Measurements from ENCODE around the gene SIK3. TPM values are rescaled to one million over a fixed set of nuclear protein-coding genes. Genes with fewer than 3 reads are reported as not detected.

The SIK3 gene
- total RNA-seq: 10 to 100 TPM; 45.0 to 70.2 (median 48.8) TPM

GRCh38 chr11:117098269-117099232, at the start of gene SIK3:
SIK3 (minus strand) TSS chr11:117098428; CDS start chr11:117098415, 13 bp downstream.
- Histone ChIP-seq H3K27me3 (no peaks in the 10 kb centered on the region), H3K36me3 (no peaks in the 10 kb centered on the region), H3K27ac (peak within 1 kb of the TSS; percentile 94 to 99 (median 98)), H3K4me3 (peak within 1 kb of the TSS; percentile 77 to 90 (median 84)), H3K4me1 (peaks cover 0 to 46% (median 28%) of the 10 kb centered on the region in 4 donors), H3K9me3 (no peaks in the 10 kb centered on the region)
- peak; percentile 86 to 89 for DNase-seq (ENCODE audit: low spot score in 2 of 2)
- WGBS, 2 donors: 1 to 2% methylated on average over 15 to 46 of the region's 78 CpGs
- TF ChIP-seq EP300 (IDR thresholded peaks at IDR 0.05) (peak; percentile 93 to 95), CTCF (IDR thresholded peaks at IDR 0.05) (peak; percentile 40 to 90 (median 68)), POLR2A (IDR thresholded peaks at IDR 0.05) (peak; percentile 37 to 81)

GRCh38 chr11:117146521-117146920, 48.3 kb upstream of the SIK3 start:
- WGBS, 2 donors: 54 to 61% methylated on average over 10 of the region's 10 CpGs
- peaks cover 0 to 14% (median 0%) of the 10 kb centered on the region in 3 donors for H3K36me3 ChIP-seq

GRCh38 chr11:117145393-117145761, 47.1 kb upstream of the SIK3 start:
- H3K4me1 ChIP-seq: peaks cover 0 to 44% (median 28%) of the 10 kb centered on the region in 4 donors
- TF ChIP-seq POLR2A (IDR thresholded peaks at IDR 0.05) (no peak), CTCF (IDR thresholded peaks at IDR 0.05) (no peak), EP300 (IDR thresholded peaks at IDR 0.05) (no peak)
- WGBS, 2 donors: 1 to 4% methylated on average over 5 of the region's 5 CpGs
- H3K4me3 ChIP-seq: peak overlapping the region; percentile 83 to 92 (median 88)
- DNase-seq (ENCODE audit: low spot score in 2 of 2): no peak
- peak overlapping the region; percentile 85 to 95 (median 90) for H3K27ac ChIP-seq
- no peaks in the 10 kb centered on the region for H3K9me3 ChIP-seq
- peaks cover 0 to 12% (median 0%) of the 10 kb centered on the region in 3 donors for H3K36me3 ChIP-seq
- H3K27me3 ChIP-seq: no peaks in the 10 kb centered on the region

More at GRCh38 chr11:117146521-117146920, 48.3 kb upstream of the SIK3 start:
- Histone ChIP-seq H3K27me3 (no peaks in the 10 kb centered on the region), H3K4me3 (no peak overlapping the region), H3K4me1 (peaks cover 0 to 44% (median 28%) of the 10 kb centered on the region in 4 donors), H3K27ac (peak overlapping the region in 2 of 4 donors; percentile 91 to 95), H3K9me3 (no peaks in the 10 kb centered on the region)
- DNase-seq (ENCODE audit: low spot score in 2 of 2): no peak
- TF ChIP-seq POLR2A (IDR thresholded peaks at IDR 0.05) (no peak), CTCF (IDR thresholded peaks at IDR 0.05) (no peak), EP300 (IDR thresholded peaks at IDR 0.05) (no peak)

GRCh38 chr11:117144477-117145392, 46.5 kb upstream of the SIK3 start:
- Histone ChIP-seq H3K9me3 (no peaks in the 10 kb centered on the region), H3K4me1 (peaks cover 0 to 40% (median 27%) of the 10 kb centered on the region in 4 donors), H3K4me3 (peak overlapping the region; percentile 83 to 92 (median 88)), H3K36me3 (peaks cover 0 to 12% (median 0%) of the 10 kb centered on the region in 3 donors), H3K27me3 (no peaks in the 10 kb centered on the region), H3K27ac (peak overlapping the region; percentile 85 to 95 (median 90))
- no peak for TF ChIP-seq CTCF (IDR thresholded peaks at IDR 0.05)
- TF ChIP-seq EP300 (IDR thresholded peaks at IDR 0.05): peak in 1 of 2 donors; percentile 16
- 0 to 1% methylated on average over 45 to 62 of the region's 62 CpGs for WGBS, 2 donors
- DNase-seq (ENCODE audit: low spot score in 2 of 2): peak; percentile 21 to 47
